ENCODE results near the gene FAXC. TPM values are rescaled to one million over a fixed set of nuclear protein-coding genes. Genes with fewer than 3 reads are reported as not detected.

FAXC gene
- polyA plus RNA-seq, 1 of the 3 experiments (the other 2 are of a cell fraction), result 9.0 TPM

DNA sequence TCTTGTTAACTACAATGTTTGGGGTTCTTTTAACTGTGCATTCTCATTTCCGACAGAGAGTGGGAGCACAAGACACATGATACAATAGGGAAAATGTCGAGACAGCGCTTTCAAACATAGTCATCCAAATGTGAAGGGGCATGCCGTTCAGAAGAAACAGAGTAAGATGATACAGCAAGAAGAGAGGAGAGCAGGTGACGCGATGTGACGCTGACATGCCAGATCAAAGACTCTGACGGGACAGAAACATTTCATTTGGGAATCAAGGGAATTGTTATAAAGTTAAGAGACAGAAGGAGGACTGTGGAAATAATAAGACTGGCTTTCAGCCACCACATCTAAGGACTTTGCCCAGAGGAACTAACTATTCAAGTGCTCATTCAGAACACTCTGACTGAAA, 117.4 kb downstream of the FAXC start:
- no peaks in the 10 kb centered on the region for H4K20me1 ChIP-seq (ENCODE audit: insufficient read depth)
- H3K27ac ChIP-seq (ENCODE audit: low read depth in 2 of 2, low read length in 1 of 2), result no peak overlapping the region
- H3K27me3 ChIP-seq (ENCODE audit: insufficient read depth), result peaks cover 7% of the 10 kb centered on the region; the same call in 1 of the 2 replicates
- no peak overlapping the region for H3K4me2 ChIP-seq
- CTCF ChIA-PET, result no interaction called here
- TF ChIP-seq, protein P1, sequence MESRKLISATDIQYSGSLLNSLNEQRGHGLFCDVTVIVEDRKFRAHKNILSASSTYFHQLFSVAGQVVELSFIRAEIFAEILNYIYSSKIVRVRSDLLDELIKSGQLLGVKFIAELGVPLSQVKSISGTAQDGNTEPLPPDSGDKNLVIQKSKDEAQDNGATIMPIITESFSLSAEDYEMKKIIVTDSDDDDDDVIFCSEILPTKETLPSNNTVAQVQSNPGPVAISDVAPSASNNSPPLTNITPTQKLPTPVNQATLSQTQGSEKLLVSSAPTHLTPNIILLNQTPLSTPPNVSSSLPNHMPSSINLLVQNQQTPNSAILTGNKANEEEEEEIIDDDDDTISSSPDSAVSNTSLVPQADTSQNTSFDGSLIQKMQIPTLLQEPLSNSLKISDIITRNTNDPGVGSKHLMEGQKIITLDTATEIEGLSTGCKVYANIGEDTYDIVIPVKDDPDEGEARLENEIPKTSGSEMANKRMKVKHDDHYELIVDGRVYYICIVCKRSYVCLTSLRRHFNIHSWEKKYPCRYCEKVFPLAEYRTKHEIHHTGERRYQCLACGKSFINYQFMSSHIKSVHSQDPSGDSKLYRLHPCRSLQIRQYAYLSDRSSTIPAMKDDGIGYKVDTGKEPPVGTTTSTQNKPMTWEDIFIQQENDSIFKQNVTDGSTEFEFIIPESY (IDR thresholded peaks at IDR 0.05; ENCODE audit: borderline replicate concordance, low read depth), result no peak
- TF ChIP-seq MEF2A (IDR thresholded peaks at IDR 0.05; ENCODE audit: borderline replicate concordance, low read depth), result no peak
- no peak overlapping the region for H2AFZ ChIP-seq (ENCODE audit: low read depth)
- no peaks in the 10 kb centered on the region for H3K79me2 ChIP-seq (ENCODE audit: insufficient read depth)
- DNase-seq, result no peak
- H3K9me2 ChIP-seq, result no peaks in the 10 kb centered on the region
- H3F3A ChIP-seq (replicated peaks; ENCODE audit: insufficient read depth), result no peaks in the 10 kb centered on the region
- no peak overlapping the region for H3K4me3 ChIP-seq (ENCODE audit: low read depth in 2 of 2, low read length in 1 of 2)
- WGBS (ENCODE audit: low lambda C conversion rate), result 47% methylated on average over 8 of the region's 8 CpGs
- no peaks in the 10 kb centered on the region for H3K9me3 ChIP-seq
- H3K9ac ChIP-seq, result no peak overlapping the region
- H3K4me1 ChIP-seq (ENCODE audit: control insufficient read depth in 1 of 2, insufficient read depth in 2 of 2, low read depth in 1 of 2, low read length in 1 of 2), result no peaks in the 10 kb centered on the region
- POLR2A ChIA-PET, result no interaction called here
- no peaks in the 10 kb centered on the region for H3K36me3 ChIP-seq (replicated peaks in 1 of 2; ENCODE audit: control insufficient read depth in 1 of 2, insufficient read depth in 2 of 2, low read length in 1 of 2)

DNA sequence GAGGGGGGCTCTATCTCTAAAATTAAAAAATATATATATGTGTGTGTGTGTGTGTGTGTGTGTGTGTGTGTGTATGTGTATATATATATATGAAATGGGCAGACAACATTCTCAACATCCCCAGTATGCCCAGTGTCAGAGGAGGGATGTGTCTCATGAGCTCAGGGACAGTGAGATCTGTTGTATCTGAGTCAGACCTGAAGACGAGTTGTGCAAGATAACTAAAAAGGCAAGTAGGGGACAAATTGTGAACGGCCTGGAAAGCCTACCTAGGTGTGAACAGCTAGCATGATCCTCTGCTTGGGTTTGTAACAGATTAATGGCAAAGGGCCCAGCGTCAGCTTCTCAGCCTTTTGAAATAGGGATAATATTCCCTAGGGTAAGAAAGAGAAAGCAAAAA, 124.3 kb downstream of the FAXC start:
- no peaks in the 10 kb centered on the region for H3K79me2 ChIP-seq (ENCODE audit: insufficient read depth)
- ChIA-PET POLR2A (no interaction called here), CTCF (interaction anchor here (0.6 kb wide), 1 partner anchor 190 kb away, joined by 3 read pairs; no protein-coding TSS in a partner anchor)
- no peaks in the 10 kb centered on the region for H3K9me2 ChIP-seq
- H3K9me3 ChIP-seq, result no peaks in the 10 kb centered on the region
- H4K20me1 ChIP-seq (ENCODE audit: insufficient read depth), result no peaks in the 10 kb centered on the region
- no peaks in the 10 kb centered on the region; a peak in 1 of 4 replicates for H3K4me1 ChIP-seq (ENCODE audit: control insufficient read depth in 1 of 2, insufficient read depth in 2 of 2, low read depth in 1 of 2, low read length in 1 of 2)
- TF ChIP-seq NFIC (IDR thresholded peaks at IDR 0.05; ENCODE audit: borderline replicate concordance) (no peak), RXRA (IDR thresholded peaks at IDR 0.05; ENCODE audit: borderline replicate concordance, low read depth) (no peak), EP300 (IDR thresholded peaks at IDR 0.05; ENCODE audit: borderline replicate concordance in 1 of 2, low read depth in 1 of 2, low read length in 1 of 2) (no peak), NRF1 (IDR thresholded peaks at IDR 0.05; ENCODE audit: low read depth, low read length) (no peak)
- TF ChIP-seq, protein P2, sequence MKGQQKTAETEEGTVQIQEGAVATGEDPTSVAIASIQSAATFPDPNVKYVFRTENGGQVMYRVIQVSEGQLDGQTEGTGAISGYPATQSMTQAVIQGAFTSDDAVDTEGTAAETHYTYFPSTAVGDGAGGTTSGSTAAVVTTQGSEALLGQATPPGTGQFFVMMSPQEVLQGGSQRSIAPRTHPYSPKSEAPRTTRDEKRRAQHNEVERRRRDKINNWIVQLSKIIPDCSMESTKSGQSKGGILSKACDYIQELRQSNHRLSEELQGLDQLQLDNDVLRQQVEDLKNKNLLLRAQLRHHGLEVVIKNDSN (IDR thresholded peaks at IDR 0.05; ENCODE audit: borderline replicate concordance, low read depth), result no peak
- TF ChIP-seq, protein P3, sequence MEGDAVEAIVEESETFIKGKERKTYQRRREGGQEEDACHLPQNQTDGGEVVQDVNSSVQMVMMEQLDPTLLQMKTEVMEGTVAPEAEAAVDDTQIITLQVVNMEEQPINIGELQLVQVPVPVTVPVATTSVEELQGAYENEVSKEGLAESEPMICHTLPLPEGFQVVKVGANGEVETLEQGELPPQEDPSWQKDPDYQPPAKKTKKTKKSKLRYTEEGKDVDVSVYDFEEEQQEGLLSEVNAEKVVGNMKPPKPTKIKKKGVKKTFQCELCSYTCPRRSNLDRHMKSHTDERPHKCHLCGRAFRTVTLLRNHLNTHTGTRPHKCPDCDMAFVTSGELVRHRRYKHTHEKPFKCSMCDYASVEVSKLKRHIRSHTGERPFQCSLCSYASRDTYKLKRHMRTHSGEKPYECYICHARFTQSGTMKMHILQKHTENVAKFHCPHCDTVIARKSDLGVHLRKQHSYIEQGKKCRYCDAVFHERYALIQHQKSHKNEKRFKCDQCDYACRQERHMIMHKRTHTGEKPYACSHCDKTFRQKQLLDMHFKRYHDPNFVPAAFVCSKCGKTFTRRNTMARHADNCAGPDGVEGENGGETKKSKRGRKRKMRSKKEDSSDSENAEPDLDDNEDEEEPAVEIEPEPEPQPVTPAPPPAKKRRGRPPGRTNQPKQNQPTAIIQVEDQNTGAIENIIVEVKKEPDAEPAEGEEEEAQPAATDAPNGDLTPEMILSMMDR (IDR thresholded peaks at IDR 0.05), result no peak
- WGBS (ENCODE audit: low lambda C conversion rate), result 16% methylated on average over 3 of the region's 3 CpGs
- H3K27ac ChIP-seq (ENCODE audit: low read depth in 2 of 2, low read length in 1 of 2), result no peak overlapping the region
- no peak overlapping the region for H3K4me3 ChIP-seq (ENCODE audit: low read depth in 2 of 2, low read length in 1 of 2)
- H3K27me3 ChIP-seq (ENCODE audit: insufficient read depth), result no peaks in the 10 kb centered on the region
- DNase-seq, result no peak
- no peak overlapping the region for H3K9ac ChIP-seq
- H3K4me2 ChIP-seq, result no peak overlapping the region
- no peak overlapping the region for H2AFZ ChIP-seq (ENCODE audit: low read depth)
- H3F3A ChIP-seq (replicated peaks; ENCODE audit: insufficient read depth), result no peaks in the 10 kb centered on the region
- H3K36me3 ChIP-seq (replicated peaks in 1 of 2; ENCODE audit: control insufficient read depth in 1 of 2, insufficient read depth in 2 of 2, low read length in 1 of 2), result no peaks in the 10 kb centered on the region

Other genes with a start within 250 kb of the FAXC start
- 6.4 and 8.0 TPM in 2 replicates for gene COQ3, start 44.5 kb upstream of the FAXC start, polyA plus RNA-seq (2012; rRNA removed)
- 39.1 and 63.0 TPM in 2 replicates for gene PNISR, start 75.6 kb upstream of the FAXC start, polyA plus RNA-seq (2012; rRNA removed)
- gene USP45, start 165.7 kb upstream of the FAXC start, polyA plus RNA-seq (2012; rRNA removed), result 4.3 and 6.5 TPM in 2 replicates
- 16.0 and 21.8 TPM in 2 replicates for gene CCNC, start 219.0 kb upstream of the FAXC start, polyA plus RNA-seq (2012; rRNA removed)

Measured in SK-N-SH (cell line).